GM12874 (cell line): ENCODE data around the gene TLR3.

Experiments used
- CTCF ChIP-seq: IDR thresholded peaks from 2 replicates; pipeline ENCODE4 v1.5.1; 2011; ENCODE audit warnings: low read depth, mild to moderate bottlenecking, control low read depth, low read length, moderate library complexity; ENCODE audit not compliant: insufficient read depth

The TLR3 gene

GRCh38 chr4:186025408-186025690 lies 43.6 kb upstream of the TLR3 start:
- no peak for TF ChIP-seq CTCF

DNA sequence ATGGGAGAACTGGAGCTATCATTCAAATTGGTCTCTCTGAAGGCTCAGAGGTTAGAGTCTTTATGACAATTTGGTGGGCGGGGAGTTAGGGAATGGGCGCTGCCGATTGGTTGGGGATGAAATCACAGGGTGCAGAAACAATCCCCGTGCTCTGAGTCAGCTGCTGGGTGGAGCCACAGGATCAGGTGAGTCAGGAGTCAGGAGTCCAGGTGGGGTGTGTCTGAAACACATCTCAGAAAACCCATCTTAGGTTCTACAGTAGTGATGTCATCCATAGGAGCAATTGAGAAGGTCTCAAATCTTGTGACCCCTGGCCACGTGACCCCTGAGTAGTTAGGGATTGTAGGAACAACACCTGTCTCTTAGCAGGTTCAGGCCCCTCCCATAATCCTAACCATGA lies 41.6 kb upstream of the TLR3 start:
- TF ChIP-seq CTCF, result no peak

DNA sequence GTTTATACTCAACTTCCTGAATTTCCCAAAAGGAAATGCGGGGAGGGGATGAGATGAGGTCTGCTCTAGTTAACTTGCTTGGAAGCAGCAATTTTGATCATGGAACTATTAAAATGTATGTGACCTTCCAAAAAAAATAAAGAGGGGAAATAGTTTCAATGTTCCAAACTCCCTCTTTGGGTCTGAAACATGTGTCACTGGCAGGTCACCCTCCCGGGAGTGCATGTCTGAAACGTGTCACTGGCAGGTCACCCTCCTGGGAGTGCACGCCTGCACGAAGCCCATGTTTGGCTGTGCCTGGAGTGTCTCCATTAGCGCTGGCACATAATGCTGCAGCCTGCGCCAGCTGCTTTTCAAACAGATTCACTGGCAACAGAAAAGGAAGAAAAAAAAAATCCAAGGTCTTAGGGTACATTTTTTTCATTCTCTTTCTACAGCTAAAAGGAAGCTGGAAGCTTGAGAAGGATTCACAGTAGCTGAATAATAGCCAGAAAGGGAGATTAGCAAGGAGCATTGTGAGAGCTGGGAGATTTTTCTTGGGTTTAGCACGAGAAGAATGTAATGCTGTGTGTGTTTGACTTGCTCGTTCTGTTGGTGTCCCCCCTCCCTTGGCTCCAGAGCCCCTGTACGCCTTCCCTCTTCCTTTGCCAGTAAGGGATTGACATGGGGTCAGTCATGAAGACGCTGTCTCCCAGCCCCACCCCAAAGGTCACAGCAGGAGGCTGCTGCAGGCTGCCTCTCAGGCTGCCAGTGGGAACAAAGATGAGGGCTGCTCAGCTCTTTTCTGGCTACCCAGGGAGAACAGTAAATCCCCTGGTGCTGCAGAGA lies 39.2 kb upstream of the TLR3 start:
- no peak for TF ChIP-seq CTCF

- no peak for TF ChIP-seq CTCF
Measured at GRCh38 chr4:186030399-186030775, 38.6 kb upstream of the TLR3 start.

DNA sequence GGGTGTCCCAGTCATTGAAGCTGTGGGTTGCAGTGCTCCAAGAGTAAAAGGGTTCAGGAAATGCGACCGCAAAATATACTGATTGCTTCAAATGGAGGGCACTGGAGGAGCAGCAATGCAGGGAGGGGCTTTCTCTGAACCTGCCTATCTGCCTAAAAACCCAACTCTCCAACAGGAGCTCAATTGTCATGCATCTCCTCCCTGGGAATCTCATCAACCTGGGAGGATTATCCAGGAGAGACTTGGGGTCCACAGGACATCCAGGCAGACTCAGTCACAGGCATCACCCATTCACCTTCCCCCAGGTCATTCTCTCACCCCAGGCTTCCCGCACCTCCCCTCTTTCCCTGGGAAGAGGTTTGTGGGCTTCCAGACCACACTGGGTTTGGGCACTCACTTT lies 38.2 kb upstream of the TLR3 start:
- TF ChIP-seq CTCF, result no peak

DNA sequence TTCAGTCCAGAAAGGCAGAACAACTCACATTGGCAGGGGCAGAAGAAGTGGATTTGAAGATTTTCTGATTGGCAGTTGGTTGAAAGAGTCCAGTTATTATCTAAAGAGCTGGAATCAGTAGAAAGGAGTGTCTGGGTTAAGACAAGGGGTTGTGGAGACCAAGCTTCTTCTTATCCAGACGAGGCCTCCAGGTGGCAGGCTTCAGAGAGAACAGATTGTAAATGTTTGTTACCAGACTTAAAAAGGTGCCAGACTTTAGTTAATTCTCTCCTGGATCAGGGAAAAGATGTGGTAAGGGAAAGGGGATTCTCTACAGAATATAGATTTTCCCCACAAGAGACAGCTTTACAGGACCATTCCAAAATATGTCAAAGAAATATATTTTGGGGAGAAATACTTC lies 36.7 kb upstream of the TLR3 start:
- no peak for TF ChIP-seq CTCF

DNA sequence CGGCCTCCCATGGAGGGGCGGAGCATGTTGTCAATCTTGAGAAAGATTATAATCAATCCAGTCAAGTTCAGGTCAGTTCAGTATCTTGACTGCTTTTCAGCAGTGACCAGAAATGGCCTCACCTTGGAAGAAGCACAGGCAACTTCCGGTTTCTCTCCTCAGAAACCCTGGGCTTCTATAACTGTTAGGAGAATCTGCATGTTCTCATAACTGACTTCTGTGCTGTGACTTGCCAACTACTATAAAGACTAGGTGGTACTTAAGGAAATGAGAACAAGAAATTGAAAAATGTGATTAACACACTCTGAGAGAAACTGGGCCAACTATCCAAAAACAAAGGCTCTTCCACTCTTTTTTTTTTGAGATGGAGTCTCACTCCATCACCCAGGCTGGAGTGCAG lies 35.9 kb upstream of the TLR3 start:
- TF ChIP-seq CTCF, result no peak
